GM21723 (cell line): ENCODE results near the gene PDE2A.
"Not testable (repeated sequence)": the region's sequence is repeated elsewhere in the genome, so short reads cannot be mapped to it uniquely, and the experiment has no call there.

ENCODE experiments used
- ATAC-seq: cut with Tn5 transposase; IDR thresholded peaks from one replicate; pipeline ENCODE4 v1.9.1; 2021; ENCODE audit warnings: mild to moderate bottlenecking, moderate library complexity; ENCODE audit not compliant: unreplicated experiment

Gene PDE2A

DNA sequence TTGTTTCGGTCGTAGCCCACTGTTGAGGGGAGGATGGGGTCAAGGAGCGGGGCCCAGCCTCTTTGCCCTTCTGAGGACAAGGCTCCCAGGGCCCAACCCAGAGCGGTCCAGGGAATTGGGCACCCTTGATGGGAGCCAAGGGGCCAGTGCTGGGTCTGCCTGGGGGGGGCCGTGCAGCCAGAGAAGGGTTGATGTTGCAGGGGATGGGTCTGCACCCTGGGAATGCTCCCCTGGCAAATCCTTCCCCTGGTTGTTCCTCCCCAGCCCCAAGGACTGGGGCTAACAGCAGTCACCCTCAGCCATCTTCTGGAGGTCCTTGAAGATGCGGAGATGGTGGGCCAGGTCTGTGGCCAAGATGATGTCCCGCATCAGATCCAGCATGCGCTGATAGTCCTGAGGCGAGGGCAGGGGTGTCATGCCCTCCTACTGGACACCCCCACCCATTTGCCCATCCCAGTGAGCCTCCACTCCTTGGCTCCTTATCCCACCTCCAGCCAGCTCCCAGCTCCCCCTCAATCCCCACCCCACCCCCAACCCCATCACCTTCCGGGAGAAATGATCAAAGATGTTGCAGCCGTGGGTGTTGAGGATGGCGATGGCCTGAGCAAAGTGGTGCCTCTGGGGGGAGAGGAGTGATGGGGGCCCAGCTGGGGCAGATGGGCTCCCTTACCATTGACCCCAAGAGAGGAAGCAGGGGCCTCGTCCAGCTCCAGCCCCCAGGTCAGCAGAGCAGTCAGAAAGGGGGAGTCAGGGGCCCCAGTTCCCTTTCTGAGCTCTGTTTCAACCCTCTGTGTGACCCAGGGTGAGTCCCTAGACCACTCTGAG is 95.0 kb downstream of the PDE2A start:
- no peak for ATAC-seq

DNA sequence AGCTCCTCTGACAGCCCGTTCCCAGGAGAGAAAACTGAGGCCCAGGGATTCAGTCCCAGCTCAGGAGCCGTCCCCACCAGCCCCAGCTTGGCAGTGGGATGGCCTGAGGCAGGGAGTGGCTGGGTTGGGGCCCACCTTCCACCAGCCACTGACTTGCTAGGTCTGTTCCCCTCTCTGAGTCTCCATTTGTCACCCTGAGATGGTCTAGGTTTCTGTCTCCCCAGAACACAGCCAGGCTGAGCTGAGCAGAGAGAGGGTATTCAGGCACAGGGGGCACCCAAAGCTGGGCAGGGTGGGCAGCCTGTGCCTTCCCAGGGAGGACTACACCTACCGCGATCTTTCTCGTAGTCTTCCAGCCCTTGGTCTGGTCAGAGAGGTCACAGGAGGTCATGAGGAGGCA is 95.7 kb downstream of the PDE2A start:
- ATAC-seq = no peak

DNA sequence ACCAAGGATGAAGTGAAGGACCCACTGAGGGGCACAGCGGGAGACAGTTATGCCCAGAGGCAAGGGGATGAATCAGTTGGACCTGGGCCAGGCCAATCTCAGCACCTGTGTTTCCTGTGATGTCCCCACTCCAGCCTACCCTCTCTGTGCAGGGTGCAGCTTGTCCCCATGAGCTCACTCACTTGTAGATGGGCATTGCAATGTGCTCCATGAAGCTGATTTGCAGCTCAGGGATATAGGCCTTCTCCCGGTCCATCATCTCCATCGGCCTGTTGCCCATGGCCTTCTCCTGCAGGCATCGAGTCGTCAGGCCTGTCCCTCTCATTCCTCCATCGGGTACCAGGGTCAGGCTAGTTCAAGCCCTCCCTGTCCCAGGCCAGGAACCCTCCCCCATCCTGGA is 96.2 kb downstream of the PDE2A start:
- ATAC-seq = no peak

GRCh38 chr11:72577271-72577721 is 96.9 kb downstream of the PDE2A start:
- no peak for ATAC-seq

GRCh38 chr11:72576661-72577060 is 97.6 kb downstream of the PDE2A start:
- no peak for ATAC-seq

GRCh38 chr11:72576243-72576595 is 98.0 kb downstream of the PDE2A start:
- ATAC-seq = no peak

DNA sequence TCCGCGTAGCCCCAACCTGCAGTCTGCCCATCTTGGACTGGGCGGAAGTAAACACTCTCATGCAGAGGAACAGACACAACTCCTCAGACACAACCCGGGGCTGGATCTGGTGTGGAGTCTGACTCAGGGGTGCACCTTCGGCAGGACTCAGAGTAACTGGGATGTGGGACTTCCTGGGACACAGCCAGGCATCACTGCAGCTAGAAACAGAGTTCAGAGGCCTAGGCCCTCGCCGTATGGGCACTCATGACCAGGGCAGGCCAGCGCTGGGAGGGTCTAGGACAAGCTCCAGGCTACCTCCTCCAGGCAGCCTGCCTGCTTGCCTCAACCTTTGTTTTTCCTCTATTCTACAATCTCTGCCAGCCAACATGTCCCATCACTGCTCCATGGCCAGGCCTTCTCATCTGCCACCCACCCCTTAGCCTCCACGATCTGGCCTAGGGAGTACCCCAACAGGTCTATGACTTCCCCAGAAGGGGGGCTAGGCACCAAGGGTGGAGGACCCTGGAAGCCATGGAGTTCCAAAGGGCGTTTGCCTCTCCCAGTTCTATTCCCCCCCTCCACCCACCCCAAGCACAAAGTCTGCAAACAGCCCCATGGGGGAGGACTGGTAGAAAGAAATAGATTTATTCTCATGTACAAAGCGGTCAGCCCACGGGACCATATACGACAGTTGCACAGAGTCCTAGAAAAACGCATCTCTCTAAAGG is 98.5 kb downstream of the PDE2A start:
- ATAC-seq = no peak

DNA sequence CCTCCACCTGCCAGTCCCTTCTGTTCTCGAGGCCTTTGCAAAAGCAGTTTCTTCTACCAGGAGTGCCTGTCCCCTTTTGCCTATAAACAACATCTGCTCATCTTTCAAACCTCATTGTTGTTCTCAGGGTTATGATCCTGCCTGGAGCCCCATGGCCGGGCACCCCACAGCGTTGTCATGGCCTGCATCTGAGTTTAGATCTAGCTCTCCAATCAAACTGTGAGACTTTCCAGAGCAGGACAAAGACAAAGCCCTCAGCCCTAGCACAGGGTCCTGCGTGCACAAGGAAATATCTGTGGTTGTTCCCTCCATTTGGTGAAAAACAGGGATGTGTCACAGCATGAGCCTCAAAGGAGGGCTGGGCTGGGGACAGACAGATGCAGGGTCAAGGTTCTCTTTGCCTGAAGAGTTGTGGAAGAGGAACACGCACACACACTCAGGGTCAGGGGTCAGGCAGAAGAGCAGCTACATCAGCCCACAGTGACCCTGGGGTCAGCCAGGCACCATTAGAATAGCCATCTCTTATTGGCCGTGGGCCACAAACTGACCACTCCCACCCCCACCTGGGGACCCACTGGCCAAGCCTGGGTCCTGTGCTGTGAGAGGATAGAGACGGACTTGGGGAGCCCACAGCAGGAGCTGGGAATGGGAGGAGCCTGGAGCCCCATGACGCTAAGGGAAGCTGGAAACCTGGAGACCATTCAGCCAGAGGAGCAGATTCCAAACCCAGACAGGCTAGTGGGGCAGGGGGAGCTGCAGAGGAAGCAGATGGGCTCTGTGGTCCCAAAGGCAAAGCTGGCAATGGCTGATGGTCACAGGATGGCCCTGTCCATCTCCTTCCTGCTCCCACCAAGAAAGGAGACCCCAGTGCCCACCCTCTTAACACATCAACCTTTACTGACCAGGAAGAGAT is 99.4 kb downstream of the PDE2A start:
- no peak for ATAC-seq

DNA sequence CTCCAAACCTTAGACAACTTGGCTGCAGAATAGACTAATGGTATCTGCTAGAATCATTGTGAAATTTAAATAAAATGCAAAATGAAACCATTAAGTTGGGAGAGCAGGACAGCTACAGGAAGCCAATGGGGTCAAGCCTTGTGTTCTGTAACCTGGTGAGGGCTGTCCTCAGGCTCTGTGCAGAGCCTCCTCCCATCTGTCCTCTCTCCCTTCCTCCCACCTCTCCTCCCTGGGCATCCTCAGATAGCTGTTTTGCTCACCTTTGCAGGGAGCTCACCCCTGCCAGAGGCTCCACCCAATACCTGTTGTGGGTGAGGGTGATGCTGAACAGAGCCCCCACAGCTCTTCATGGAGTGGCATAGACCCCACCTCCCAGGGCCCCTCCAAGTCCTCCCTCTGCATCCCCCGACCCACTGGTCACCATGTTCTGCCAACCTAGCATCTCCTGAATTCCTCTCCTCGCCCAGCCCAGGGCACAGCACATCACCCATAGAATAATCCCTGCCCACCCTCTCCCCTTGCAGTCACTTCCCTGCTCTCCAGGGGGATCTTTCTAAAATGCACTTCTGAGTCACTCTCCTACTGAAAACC is 100.3 kb downstream of the PDE2A start:
- no peak for ATAC-seq

GRCh38 chr11:72573072-72573854 is 101.0 kb downstream of the PDE2A start:
- ATAC-seq = no peak

- not testable (repeated sequence) for ATAC-seq
Observed at GRCh38 chr11:72572540-72572939, 101.7 kb downstream of the PDE2A start.

DNA sequence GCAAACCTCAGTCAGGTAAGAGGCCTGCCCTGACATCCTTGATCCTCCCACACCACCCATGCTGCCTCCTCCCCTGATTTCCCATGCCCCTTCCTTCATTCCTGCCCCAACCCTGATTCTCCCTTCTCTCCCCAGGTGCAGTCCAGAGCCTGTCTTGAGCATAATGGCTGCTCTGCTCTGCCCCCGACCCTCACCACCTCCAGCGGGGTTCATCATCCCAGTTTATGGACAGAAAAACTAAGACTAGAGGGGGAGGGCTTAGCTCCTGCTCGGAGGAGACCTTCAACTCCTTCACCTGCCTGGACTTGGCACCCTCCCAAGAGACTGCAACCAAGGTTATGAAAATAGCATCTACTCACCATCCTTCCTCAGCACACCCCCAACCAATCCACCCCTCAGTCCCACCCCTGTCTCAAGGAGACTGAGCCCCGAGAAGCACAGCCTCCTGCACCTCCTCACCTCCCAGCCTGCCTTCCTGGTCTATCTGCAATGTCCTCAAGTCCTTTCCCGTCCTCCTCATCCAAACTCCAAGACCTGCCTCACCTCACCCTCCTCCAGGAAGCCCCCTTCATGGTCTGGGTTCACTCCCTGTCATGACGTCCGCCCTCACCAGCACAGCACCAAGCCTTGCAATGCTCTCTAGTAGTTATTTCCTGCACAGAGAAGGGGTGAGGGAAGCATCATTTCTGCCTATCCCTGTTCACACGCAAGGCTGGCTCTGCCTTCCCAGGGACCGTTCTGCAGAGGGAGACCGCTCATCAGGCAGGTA is 103.1 kb downstream of the PDE2A start:
- ATAC-seq = no peak

- ATAC-seq = no peak
Observed at GRCh38 chr11:72569966-72570892, 104.0 kb downstream of the PDE2A start.

GRCh38 chr11:72568861-72569260 is 105.4 kb downstream of the PDE2A start:
- ATAC-seq = no peak

DNA sequence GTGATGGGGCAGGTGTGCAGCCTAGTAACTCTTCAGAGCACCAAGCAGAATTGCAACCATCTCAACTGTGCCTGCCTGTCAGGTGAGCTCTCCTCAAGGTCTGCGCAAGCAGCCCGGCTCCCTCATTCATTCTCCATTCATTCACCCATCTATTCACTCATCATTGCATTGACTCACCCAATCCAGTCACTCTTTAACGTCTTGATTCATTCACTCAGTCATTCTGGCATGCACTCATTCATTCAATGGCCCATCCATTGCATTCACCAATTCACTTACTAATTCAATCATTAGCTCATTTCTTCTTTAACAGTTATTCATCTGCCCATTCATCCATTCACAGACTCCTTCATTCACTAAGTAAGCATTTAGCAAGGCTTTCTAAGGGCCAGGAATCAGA is 111.8 kb downstream of the PDE2A start:
- no peak for ATAC-seq

GRCh38 chr11:72561856-72562255 is 112.4 kb downstream of the PDE2A start:
- ATAC-seq = no peak

DNA sequence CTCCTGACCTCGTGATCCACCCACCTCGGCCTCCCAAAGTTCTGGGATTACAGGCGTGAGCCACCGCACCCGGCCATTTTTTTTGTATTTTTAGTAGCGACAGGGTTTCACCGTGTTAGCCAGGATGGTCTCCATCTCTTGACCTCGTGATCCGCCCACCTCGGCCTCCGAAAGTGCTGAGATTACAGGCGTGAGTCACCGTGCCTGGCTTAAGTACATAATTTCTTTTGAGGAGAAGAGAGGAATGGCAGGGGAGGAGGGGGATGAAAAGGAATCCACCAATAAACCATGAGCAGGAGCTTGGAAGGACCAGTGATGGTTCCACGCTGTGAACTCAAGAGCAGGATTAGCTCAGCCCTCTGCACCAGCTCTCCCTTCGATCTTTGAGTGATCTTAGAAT is 113.4 kb downstream of the PDE2A start:
- ATAC-seq = not testable (repeated sequence)

GRCh38 chr11:72556433-72556832 is 117.8 kb downstream of the PDE2A start:
- ATAC-seq = no peak
